Caco-2 (cell line): Measurements from ENCODE around the gene GSS. TPM values are rescaled to one million over a fixed set of nuclear protein-coding genes. Genes with fewer than 3 reads are reported as not detected.

Source experiments
- BruUV-seq: library from RNA; stranded (reverse); fragments of 400-500 nt; replicated peaks from 2 replicates; lab custom pipeline; 2021; lab: Mats Ljungman, UMichigan
- CTCF ChIA-PET: fragments of 300-600 bp; sonication (Branson Sonifier 250); formaldehyde crosslinking; loops from one replicate; lab custom pipeline; 2022; ENCODE audit warnings: antibody characterized with exemption; lab: Charles Lee
- POLR2A ChIA-PET: fragments of 300-600 bp; sonication (Branson Sonifier 250); formaldehyde crosslinking; loops from one replicate; lab custom pipeline; 2022; ENCODE audit warnings: antibody characterized with exemption; lab: Charles Lee
- DNase-seq, 2 experiments: peaks; one replicate each; pipeline versions ENCODE4 v3.0.0 to v3.0.0-alpha.2; 2020 to 2022
- H3K27me3 ChIP-seq: replicated peaks from 2 replicates; pipeline ENCODE4 v1.6.0; 2011; ENCODE audit warnings: low read length; ENCODE audit not compliant: control insufficient read depth, insufficient read depth
- H3K36me3 ChIP-seq: 2 replicates; pipeline ENCODE4 v1.5.1; 2011; ENCODE audit warnings: low read length; ENCODE audit not compliant: control insufficient read depth, insufficient read depth
- H3K4me1 ChIP-seq: fragments of 250-450 bp; sonication (Bioruptor Pico); 2 replicates; pipeline ENCODE4 v1.5.1; 2020; ENCODE audit warnings: mild to moderate bottlenecking
- H3K4me3 ChIP-seq: 2 replicates; pipeline ENCODE4 v1.5.1; 2011; ENCODE audit warnings: low read depth, mild to moderate bottlenecking, control low read depth, low read length
- H3K9me3 ChIP-seq: fragments of 250-450 bp; sonication (Bioruptor Pico); 2 replicates; pipeline ENCODE4 v1.5.1; 2020; ENCODE audit warnings: mild to moderate bottlenecking, moderate library complexity
- H3K27ac Mint-ChIP-seq: one replicate; pipeline ENCODE4 v1.8.0; 2022; ENCODE audit warnings: mixed read lengths; ENCODE audit not compliant: unreplicated experiment
- H3K27me3 Mint-ChIP-seq: one replicate; pipeline ENCODE4 v1.8.0; 2022; ENCODE audit warnings: mixed read lengths; ENCODE audit not compliant: insufficient read depth, unreplicated experiment
- H3K36me3 Mint-ChIP-seq: one replicate; pipeline ENCODE4 v1.8.0; 2022; ENCODE audit warnings: mild to moderate bottlenecking, mixed read lengths; ENCODE audit not compliant: insufficient read depth, unreplicated experiment
- H3K4me1 Mint-ChIP-seq: one replicate; pipeline ENCODE4 v1.8.0; 2022; ENCODE audit warnings: low read depth, mixed read lengths; ENCODE audit not compliant: unreplicated experiment
- H3K4me3 Mint-ChIP-seq: one replicate; pipeline ENCODE4 v1.8.0; 2022; ENCODE audit warnings: mild to moderate bottlenecking, moderate library complexity, mixed read lengths; ENCODE audit not compliant: unreplicated experiment
- H3K9me3 Mint-ChIP-seq: one replicate; pipeline ENCODE4 v1.8.0; 2022; ENCODE audit warnings: mixed read lengths; ENCODE audit not compliant: unreplicated experiment
- CTCF ChIP-seq, 2 experiments: fragments of 200-600 bp in 1 of 2; IDR thresholded peaks; 1 replicate in 1 of 2; 2 replicates in 1 of 2; pipeline versions ENCODE4 v1.5.1 to v1.8.0; 2011 to 2022; ENCODE audit warnings: antibody characterized with exemption in 1 of 2, control low read depth in 1 of 2, inconsistent platforms in 1 of 2, low read depth in 1 of 2, low read length in 1 of 2, mild to moderate bottlenecking in 1 of 2, moderate library complexity in 1 of 2; ENCODE audit not compliant: insufficient read depth in 1 of 2, severe bottlenecking in 1 of 2, unreplicated experiment in 1 of 2
- intact Hi-C: fragments of 100-400 bp; cut with micrococcal nuclease; formaldehyde crosslinking; loops from one replicate; pipeline ENCODE4 v1.10.0; 2022; ENCODE audit not compliant: unreplicated experiment
- total RNA-seq: library from RNA; stranded (reverse); gene quantifications from 2 replicates; pipeline ENCODE4 v1.2.3, GENCODE V29; 2022

The GSS gene
- total RNA-seq, 1 experiment from 2014 or later, result 138 TPM

GRCh38 chr20:34887023-34887422 is 68.6 kb downstream of the GSS start:
- H3K9me3 ChIP-seq, result no peaks in the 10 kb centered on the region; the same call in 1 of the 2 replicates
- H3K4me3 Mint-ChIP-seq, result no peak overlapping the region
- no peaks in the 10 kb centered on the region for H3K36me3 ChIP-seq
- DNase-seq, result no peak
- TF ChIP-seq CTCF (IDR thresholded peaks at IDR 0.05; ENCODE audit: insufficient read depth in 1 of 2, low read depth in 1 of 2, low read length in 1 of 2, severe bottlenecking in 1 of 2, unreplicated experiment in 1 of 2), result no peak
- H3K4me3 ChIP-seq, result no peak overlapping the region
- POLR2A ChIA-PET, result no interaction called here
- intact Hi-C loops, result no loop called here
- no peak overlapping the region for H3K27ac Mint-ChIP-seq
- H3K27me3 ChIP-seq, result no peaks in the 10 kb centered on the region
- CTCF ChIA-PET, result interaction anchor here (0.7 to 2.1 kb wide), 3 partner anchors 13 to 69 kb away, joined by 3 to 6 read pairs (median 3); partner anchors contain the start of genes GGT7, GSS and MYH7B
- peaks cover 18% of the 10 kb centered on the region for H3K4me1 Mint-ChIP-seq
- no TSS peak for BruUV-seq
- H3K36me3 Mint-ChIP-seq, result peaks cover 6% of the 10 kb centered on the region
- no peaks in the 10 kb centered on the region for H3K27me3 Mint-ChIP-seq
- peaks cover 10% of the 10 kb centered on the region for H3K9me3 Mint-ChIP-seq
- peaks cover 15% of the 10 kb centered on the region; the same call in 1 of the 2 replicates for H3K4me1 ChIP-seq

- Mint-ChIP-seq H3K27me3 (no peaks in the 10 kb centered on the region), H3K4me1 (peaks cover 14% of the 10 kb centered on the region), H3K9me3 (peaks cover 10% of the 10 kb centered on the region), H3K36me3 (peaks cover 6% of the 10 kb centered on the region), H3K4me3 (no peak overlapping the region), H3K27ac (no peak overlapping the region)
- no peak overlapping the region for H3K4me3 ChIP-seq
- no peaks in the 10 kb centered on the region for H3K36me3 ChIP-seq
- no peaks in the 10 kb centered on the region; the same call in 1 of the 2 replicates for H3K9me3 ChIP-seq
- no TSS peak for BruUV-seq
- ChIA-PET CTCF (interaction anchor here (1.1 to 2.1 kb wide), 2 partner anchors 12 to 70 kb away, joined by 3 to 6 read pairs; partner anchors contain the start of genes GSS and MYH7B), POLR2A (no interaction called here)
- DNase-seq, result no peak
- intact Hi-C loops, result no loop called here
- no peak for TF ChIP-seq CTCF (IDR thresholded peaks at IDR 0.05; ENCODE audit: insufficient read depth in 1 of 2, low read depth in 1 of 2, low read length in 1 of 2, severe bottlenecking in 1 of 2, unreplicated experiment in 1 of 2)
- H3K4me1 ChIP-seq, result peaks cover 7% of the 10 kb centered on the region; the same call in 1 of the 2 replicates
- H3K27me3 ChIP-seq, result no peaks in the 10 kb centered on the region
Observed at GRCh38 chr20:34886122-34886521, 69.5 kb downstream of the GSS start.

GRCh38 chr20:34884260-34884659 is 71.3 kb downstream of the GSS start:
- no peak overlapping the region for H3K4me3 ChIP-seq
- no peak overlapping the region for H3K4me3 Mint-ChIP-seq
- H3K9me3 Mint-ChIP-seq, result peaks cover 10% of the 10 kb centered on the region
- H3K9me3 ChIP-seq, result no peaks in the 10 kb centered on the region; the same call in 1 of the 2 replicates
- TF ChIP-seq CTCF (IDR thresholded peaks at IDR 0.05; ENCODE audit: insufficient read depth in 1 of 2, low read depth in 1 of 2, low read length in 1 of 2, severe bottlenecking in 1 of 2, unreplicated experiment in 1 of 2), result no peak
- DNase-seq, result no peak
- no peaks in the 10 kb centered on the region for H3K27me3 ChIP-seq
- no peaks in the 10 kb centered on the region for H3K27me3 Mint-ChIP-seq
- intact Hi-C loops, result no loop called here
- POLR2A ChIA-PET, result interaction anchor here (0.6 kb wide), 1 partner anchor 304 kb away, joined by 4 read pairs; no protein-coding TSS in a partner anchor
- no TSS peak for BruUV-seq
- H3K4me1 ChIP-seq, result peaks cover 5% of the 10 kb centered on the region; the same call in 1 of the 2 replicates
- peaks cover 6% of the 10 kb centered on the region for H3K36me3 Mint-ChIP-seq
- no peak overlapping the region for H3K27ac Mint-ChIP-seq
- H3K4me1 Mint-ChIP-seq, result peaks cover 6% of the 10 kb centered on the region
- CTCF ChIA-PET, result interaction anchor here (0.6 kb wide), 1 partner anchor 467 kb away, joined by 5 read pairs; no protein-coding TSS in a partner anchor
- no peaks in the 10 kb centered on the region for H3K36me3 ChIP-seq
